Osteoblast (primary cell): ENCODE results near the gene S100A11. TPM values are rescaled to one million over a fixed set of nuclear protein-coding genes. Genes with fewer than 3 reads are reported as not detected.

Source experiments
- DNase-seq: peaks from one replicate; pipeline ENCODE4 v3.0.0; 2011; ENCODE audit warnings: low spot score, mixed read lengths; ENCODE audit not compliant: insufficient read length; ENCODE audit errors: missing footprints
- H2AFZ ChIP-seq: 2 replicates; pipeline ENCODE4 v1.6.0; 2011; ENCODE audit warnings: mild to moderate bottlenecking, low read length
- H3K27ac ChIP-seq: 2 replicates; pipeline ENCODE4 v1.5.1; 2011; ENCODE audit warnings: mild to moderate bottlenecking, low read depth, low read length, moderate library complexity
- H3K27me3 ChIP-seq: 2 replicates; pipeline ENCODE4 v1.6.0; 2012; ENCODE audit warnings: mild to moderate bottlenecking, control low read depth, inconsistent platforms, low read length, moderate library complexity; ENCODE audit not compliant: insufficient read depth
- H3K36me3 ChIP-seq: 2 replicates; pipeline ENCODE4 v1.5.1; 2011; ENCODE audit warnings: mild to moderate bottlenecking, low read length, control low read depth, moderate library complexity; ENCODE audit not compliant: insufficient read depth
- H3K4me1 ChIP-seq: 2 replicates; pipeline ENCODE4 v1.5.1; 2011; ENCODE audit warnings: mild to moderate bottlenecking, low read length, control low read depth, moderate library complexity; ENCODE audit not compliant: insufficient read depth
- H3K4me2 ChIP-seq: 2 replicates; pipeline ENCODE4 v1.6.0; 2011; ENCODE audit warnings: mild to moderate bottlenecking, low read length; ENCODE audit not compliant: insufficient read depth
- H3K4me3 ChIP-seq: fragments of 200-600 bp; sonication (generic); 3 replicates; pipeline ENCODE4 v1.5.1; 2012; ENCODE audit warnings: mild to moderate bottlenecking, low read length, inconsistent platforms; ENCODE audit not compliant: insufficient read depth
- H3K79me2 ChIP-seq: 2 replicates; pipeline ENCODE4 v1.6.0; 2012; ENCODE audit warnings: mild to moderate bottlenecking, low read length, control low read depth, inconsistent platforms; ENCODE audit not compliant: insufficient read depth
- H3K9me3 ChIP-seq: 2 replicates; pipeline ENCODE4 v1.5.1; 2011; ENCODE audit warnings: low read depth, low read length, control low read depth
- H4K20me1 ChIP-seq: 2 replicates; pipeline ENCODE4 v1.6.0; 2012; ENCODE audit warnings: mild to moderate bottlenecking, low read length, control low read depth; ENCODE audit not compliant: insufficient read depth
- total RNA-seq: library from RNA; depleted of rRNA; stranded (reverse); fragments of >200 nt; gene quantifications from 2 replicates; pipeline ENCODE4 v1.2.3, GENCODE V29; 2012
- TF ChIP-seq, protein P1 (sequence below): IDR thresholded peaks from 2 replicates; pipeline ENCODE4 v1.5.1; 2011; ENCODE audit warnings: mild to moderate bottlenecking, low read depth, low read length, moderate library complexity; ENCODE audit errors: extremely low read depth

The S100A11 gene
- total RNA-seq, 1 donor, result 142 TPM

DNA sequence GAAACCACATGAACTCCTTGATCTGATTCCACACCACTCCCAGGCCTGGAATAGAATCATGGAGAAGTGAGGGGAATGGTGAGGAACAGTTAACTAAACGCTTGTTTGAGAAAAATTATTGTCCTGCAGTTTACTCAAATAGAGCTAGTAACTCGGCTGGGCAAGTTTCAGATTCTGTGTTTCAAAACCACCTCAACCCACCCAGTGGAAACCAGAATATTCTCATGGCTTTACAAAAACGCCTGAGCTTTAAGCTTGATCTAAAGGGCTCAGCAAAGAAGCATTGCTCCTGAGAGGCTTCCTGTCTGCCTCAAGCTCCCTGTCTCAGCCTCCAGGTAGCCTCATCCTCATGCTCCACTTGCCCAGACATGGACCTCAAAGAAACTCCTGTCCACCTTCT lies 35.5 kb upstream of the S100A11 start:
- H3K4me2 ChIP-seq, result no peak overlapping the region
- H2AFZ ChIP-seq, result no peak overlapping the region
- H3K27ac ChIP-seq, result no peak overlapping the region
- H4K20me1 ChIP-seq, result no peaks in the 10 kb centered on the region
- DNase-seq, result no peak
- TF ChIP-seq, protein P1, sequence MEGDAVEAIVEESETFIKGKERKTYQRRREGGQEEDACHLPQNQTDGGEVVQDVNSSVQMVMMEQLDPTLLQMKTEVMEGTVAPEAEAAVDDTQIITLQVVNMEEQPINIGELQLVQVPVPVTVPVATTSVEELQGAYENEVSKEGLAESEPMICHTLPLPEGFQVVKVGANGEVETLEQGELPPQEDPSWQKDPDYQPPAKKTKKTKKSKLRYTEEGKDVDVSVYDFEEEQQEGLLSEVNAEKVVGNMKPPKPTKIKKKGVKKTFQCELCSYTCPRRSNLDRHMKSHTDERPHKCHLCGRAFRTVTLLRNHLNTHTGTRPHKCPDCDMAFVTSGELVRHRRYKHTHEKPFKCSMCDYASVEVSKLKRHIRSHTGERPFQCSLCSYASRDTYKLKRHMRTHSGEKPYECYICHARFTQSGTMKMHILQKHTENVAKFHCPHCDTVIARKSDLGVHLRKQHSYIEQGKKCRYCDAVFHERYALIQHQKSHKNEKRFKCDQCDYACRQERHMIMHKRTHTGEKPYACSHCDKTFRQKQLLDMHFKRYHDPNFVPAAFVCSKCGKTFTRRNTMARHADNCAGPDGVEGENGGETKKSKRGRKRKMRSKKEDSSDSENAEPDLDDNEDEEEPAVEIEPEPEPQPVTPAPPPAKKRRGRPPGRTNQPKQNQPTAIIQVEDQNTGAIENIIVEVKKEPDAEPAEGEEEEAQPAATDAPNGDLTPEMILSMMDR, result no peak
- H3K36me3 ChIP-seq, result no peaks in the 10 kb centered on the region
- peaks cover 16% of the 10 kb centered on the region for H3K27me3 ChIP-seq
- H3K4me3 ChIP-seq, result no peak overlapping the region
- H3K9me3 ChIP-seq, result no peaks in the 10 kb centered on the region
- H3K79me2 ChIP-seq, result no peaks in the 10 kb centered on the region
- H3K4me1 ChIP-seq, result no peaks in the 10 kb centered on the region

DNA sequence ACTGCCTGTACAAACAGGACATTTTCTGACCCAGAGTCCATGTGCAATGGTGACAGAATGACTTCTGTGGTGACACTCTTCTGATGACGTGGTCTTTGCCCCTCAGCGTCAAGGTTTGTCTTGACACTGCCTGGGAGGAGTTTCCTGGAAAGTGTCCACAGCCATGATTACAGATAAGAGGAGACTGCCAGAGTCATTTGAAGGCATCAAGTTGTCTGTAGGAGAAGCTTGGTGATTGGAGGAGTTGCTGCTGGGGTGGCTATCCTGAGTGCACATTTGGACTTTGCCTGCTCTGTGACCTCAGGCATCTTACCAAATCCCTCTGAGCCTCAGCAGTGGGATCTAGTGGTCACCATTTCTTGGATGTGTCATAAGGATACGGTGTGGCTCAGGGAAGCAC lies 34.3 kb upstream of the S100A11 start:
- no peak overlapping the region for H3K4me3 ChIP-seq
- DNase-seq, result no peak
- no peaks in the 10 kb centered on the region for H3K36me3 ChIP-seq
- TF ChIP-seq, protein P1, result no peak
- peaks cover 16% of the 10 kb centered on the region for H3K27me3 ChIP-seq
- H3K79me2 ChIP-seq, result no peaks in the 10 kb centered on the region
- no peaks in the 10 kb centered on the region for H4K20me1 ChIP-seq
- H2AFZ ChIP-seq, result no peak overlapping the region
- H3K27ac ChIP-seq, result no peak overlapping the region
- no peaks in the 10 kb centered on the region for H3K4me1 ChIP-seq
- H3K9me3 ChIP-seq, result no peaks in the 10 kb centered on the region
- no peak overlapping the region for H3K4me2 ChIP-seq

- Histone ChIP-seq H3K27ac (no peak overlapping the region), H3K79me2 (no peaks in the 10 kb centered on the region), H3K36me3 (no peaks in the 10 kb centered on the region), H4K20me1 (no peaks in the 10 kb centered on the region), H2AFZ (no peak overlapping the region), H3K4me1 (no peaks in the 10 kb centered on the region), H3K4me3 (no peak overlapping the region), H3K4me2 (no peak overlapping the region), H3K27me3 (peaks cover 13% of the 10 kb centered on the region), H3K9me3 (no peaks in the 10 kb centered on the region)
- no peak for DNase-seq
- TF ChIP-seq, protein P1, result no peak
Measured at GRCh38 chr1:152067929-152068328, 31.1 kb upstream of the S100A11 start.

GRCh38 chr1:152067150-152067549 lies 30.3 kb upstream of the S100A11 start:
- H3K27ac ChIP-seq, result no peak overlapping the region
- H2AFZ ChIP-seq, result no peak overlapping the region
- H4K20me1 ChIP-seq, result no peaks in the 10 kb centered on the region
- no peaks in the 10 kb centered on the region for H3K79me2 ChIP-seq
- TF ChIP-seq, protein P1, result no peak
- no peak overlapping the region for H3K4me3 ChIP-seq
- no peaks in the 10 kb centered on the region for H3K9me3 ChIP-seq
- H3K27me3 ChIP-seq, result peaks cover 13% of the 10 kb centered on the region
- DNase-seq, result no peak
- H3K4me1 ChIP-seq, result no peaks in the 10 kb centered on the region
- H3K36me3 ChIP-seq, result no peaks in the 10 kb centered on the region
- H3K4me2 ChIP-seq, result no peak overlapping the region
